ENCODE results near the gene CGNL1.

DNA sequence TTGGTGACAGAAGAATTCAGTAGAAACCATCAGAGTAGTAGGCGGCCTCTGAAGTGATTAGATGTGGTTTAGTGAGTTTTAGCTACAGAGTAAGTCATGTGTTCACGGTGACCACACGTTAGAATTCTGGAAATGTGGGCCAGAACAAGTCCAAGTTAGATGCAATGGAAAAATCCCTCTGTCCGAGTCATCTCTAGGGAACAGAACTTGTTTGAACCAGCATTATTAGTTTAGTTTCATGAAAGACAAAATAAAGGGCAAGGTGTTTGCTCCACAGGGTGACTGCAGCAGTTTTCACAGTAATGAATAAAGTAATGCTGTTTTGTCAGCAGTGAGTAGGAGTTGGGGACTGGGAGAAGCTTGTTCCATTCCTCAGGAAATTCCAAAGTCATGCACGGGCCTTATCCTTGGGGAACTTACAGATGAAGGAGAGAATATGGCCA lies 100.2 kb downstream of the CGNL1 start:
- TF ChIP-seq CTCF (IDR thresholded peaks at IDR 0.05; ENCODE audit: insufficient read depth, low read length, poor library complexity, severe bottlenecking) (no peak), EZH2phosphoT487 (conservative IDR thresholded peaks at IDR 0.05; ENCODE audit: low read length) (no peak)

All from SU-DHL-6 (cell line).